Cerebellar nuclear complex (tissue), 1 donor: Measurements from ENCODE around the gene PPHLN1.
"Not testable (repeated sequence)": the region's sequence is repeated elsewhere in the genome, so short reads cannot be mapped to it uniquely, and the experiment has no call there.

Experiments used
- DNase-seq, 2 experiments: peaks; one replicate each; lab custom pipeline; 2025; lab: John Stamatoyannopoulos, UW

The PPHLN1 gene

DNA sequence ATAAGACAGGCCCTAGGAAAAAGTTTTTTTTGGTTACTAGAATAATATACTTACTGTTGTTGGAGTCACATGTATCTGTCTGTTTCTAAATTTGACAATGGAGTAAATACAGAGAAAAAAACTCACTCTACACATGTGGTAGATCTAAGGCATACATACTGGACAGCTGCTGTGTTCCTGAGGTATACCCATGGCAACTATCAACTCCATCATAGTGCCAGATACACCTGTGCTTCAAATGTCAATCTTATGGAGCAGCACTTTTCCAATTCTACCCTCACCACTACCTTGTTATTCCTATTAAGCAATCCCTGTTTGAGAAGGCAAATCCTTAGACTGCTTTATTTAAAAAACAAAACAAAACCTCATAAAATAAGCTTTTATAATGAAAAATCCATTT, 3.4 kb upstream of the PPHLN1 start:
- no peak for DNase-seq

DNA sequence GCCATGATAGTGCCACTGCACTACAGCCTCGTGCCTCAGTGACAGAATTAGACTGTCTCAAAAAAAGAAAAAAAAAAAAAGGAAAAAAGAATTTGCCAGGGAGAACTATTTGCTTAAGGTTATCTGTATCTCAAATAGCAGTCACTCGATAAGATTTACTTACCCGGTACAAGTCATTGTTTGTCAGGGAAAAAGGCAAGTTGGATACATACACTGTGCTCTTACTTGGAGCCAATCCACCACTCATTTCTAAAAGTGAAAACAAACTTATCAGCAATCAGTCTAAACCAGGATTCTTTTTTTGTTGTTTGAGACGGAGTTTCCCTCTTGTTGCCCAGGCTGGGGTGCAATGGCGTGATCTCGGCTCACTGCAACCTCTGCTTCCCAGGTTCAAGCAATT, 2.1 kb upstream of the PPHLN1 start:
- no peak for DNase-seq

DNA sequence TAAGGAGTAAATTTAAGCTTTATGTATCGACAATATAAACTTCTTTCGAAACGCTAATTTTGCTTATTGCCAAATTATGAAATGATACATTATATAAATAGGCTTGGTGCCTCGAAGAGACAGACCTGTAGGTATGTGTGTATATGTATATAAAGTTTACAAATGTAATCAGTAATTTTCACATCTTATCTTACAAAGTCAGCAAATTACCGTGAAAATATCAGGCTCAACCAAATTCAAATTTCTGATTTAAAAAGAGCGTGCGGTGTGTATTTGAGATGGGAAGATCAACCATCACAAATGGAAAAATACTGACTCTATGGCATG, 678 bp upstream of the PPHLN1 start:
- no peak for DNase-seq

DNA sequence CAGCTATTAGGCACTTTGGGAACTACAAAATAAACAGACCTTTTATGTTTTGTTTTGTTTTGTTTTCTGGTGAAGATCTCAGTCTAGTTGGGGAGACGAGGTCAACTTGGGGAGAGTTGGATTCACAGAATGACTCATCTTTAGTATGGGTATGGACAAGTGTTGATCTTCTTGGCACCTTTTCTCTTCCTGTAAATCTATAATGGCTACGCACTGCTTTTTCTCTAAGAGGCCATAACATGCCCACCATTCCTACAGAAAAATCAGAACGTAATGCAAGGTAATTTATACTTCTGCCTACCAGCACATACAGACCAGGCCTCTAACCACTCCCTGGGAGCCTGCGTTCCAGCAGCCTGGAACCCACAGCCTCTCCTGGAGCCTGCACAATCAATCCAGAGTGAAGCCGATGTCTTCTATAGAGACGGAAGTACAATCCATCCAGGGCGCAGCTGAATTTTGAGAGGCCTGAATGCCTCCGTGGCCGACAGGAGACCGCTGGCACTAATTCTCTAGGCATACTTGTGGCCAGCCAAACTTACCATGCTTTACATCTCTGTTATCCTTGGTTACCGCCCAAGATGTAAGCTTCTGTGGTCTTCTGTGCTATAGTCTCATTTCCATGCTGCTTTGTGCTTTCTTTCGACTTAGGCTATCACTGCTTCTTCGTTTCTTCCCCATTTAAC, 717 bp downstream of the PPHLN1 start:
- no peak for DNase-seq

DNA sequence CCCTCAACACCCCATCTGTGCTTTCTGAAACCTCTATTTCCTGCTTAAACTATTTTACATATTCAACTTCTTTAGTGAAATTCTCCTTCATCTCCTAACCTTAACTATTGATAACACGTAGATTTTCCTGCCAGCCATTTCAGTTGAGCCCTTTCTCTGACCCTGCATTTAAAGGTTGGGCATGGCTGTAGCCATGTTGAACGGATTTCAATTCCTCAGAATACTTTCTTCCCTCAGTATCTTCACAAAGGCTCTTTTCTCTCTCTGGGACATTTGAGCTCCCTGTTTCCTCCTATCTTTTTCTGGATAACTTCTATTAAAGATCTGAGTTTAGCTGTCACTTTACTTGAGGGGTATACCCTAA, 1.2 kb downstream of the PPHLN1 start:
- no peak for DNase-seq

DNA sequence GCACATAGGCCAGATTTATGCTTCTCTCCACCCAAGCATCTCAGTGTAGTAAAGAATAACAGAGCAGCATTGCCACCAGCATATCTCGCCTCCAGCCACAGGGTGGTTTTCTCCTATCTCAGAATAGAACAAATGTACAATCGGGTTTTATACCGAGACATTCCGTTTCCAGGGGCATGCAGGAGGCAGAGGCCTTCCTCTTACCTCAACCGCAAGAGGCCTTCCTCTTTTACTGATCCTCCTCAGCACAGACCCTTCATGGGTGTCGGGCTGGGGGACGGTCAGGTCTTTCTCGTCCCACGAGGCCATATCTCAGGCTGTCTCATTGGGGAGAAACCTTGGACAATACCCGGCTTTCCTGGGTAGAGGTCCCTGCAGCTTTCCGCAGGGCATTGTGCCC, 4.1 kb downstream of the PPHLN1 start:
- DNase-seq = not testable (repeated sequence)

DNA sequence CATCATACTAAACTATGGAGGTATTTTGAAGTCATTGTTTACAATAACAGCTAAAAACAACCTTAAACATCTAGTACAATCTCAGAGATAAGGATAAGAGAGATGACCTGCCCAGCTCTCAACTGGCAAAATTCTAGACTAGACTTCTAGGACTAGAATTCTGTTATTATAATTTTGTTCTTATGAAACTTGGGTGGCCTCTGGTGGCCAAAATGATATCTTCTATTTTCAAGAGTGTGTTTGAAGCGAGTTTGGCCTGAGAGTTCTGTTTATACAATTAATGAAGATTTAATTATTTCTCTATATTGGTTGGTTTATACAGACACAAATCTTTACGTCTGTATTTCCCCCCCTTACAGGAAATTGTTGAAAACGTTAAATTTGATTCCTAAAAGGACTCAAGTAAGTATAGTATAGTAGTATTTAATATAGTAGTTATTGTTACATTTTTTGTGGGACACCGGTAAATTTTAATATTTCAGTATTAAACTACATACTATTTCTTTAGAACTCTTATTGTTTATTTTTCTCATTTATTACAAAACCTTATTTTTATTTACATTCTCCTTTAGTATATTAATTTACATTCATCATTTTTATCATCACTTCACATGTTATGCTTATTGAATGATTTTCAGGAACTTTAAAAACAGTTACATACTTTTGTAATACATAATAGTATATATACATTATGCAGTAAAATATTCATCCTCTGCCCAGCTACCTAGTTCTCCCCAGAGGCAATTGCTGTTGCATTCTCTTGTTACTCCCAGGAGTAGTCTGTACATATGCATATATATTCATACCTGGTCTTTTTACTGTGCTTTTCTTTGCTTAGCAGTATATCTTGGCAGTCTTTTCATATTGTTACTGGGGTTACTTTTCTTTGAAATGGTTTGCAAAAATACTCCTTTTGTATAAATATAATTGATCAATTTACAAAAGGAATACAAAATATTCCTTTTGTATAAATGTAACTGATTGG, 6.6 kb downstream of the PPHLN1 start:
- DNase-seq = peak in 1 of 2 experiments; percentile 32

DNA sequence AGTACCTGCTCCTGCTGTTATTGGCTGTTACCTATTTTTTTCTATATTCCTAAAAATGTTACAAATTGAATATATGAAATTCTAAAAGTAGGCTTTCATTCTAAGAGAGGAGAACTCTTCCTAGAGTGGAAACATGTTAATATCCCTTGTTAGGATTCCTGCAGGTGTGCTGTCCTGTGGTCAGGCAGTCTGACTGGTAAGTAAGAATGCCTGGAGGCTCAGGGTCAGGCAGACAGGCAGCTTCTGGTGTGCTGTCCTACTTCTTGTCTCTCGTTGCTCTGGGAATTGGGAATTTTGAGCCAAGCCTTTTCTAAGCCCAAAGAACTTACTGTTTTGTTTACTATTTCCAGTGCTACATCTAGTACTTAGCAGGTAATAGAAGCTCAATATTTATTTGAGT, 10.3 kb downstream of the PPHLN1 start:
- no peak for DNase-seq

DNA sequence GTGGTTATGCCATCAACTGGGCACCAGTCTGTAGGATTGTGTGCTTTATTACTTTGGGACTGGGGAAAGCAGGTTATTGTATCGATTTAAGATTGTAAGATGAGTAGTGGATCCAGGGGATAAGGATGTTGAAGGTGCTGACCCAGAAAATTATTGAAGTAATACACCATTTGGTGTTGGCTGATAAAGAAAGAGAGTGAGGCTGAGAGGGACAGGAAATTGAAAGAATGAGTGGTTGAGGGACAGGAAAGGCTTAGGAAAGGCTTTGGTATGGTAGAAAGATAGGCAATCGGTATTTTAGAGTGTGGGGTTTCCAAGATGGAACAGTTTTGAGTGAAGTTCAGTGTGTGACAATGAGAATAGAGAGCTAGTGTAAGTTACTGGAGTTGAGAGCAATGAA, 12.3 kb downstream of the PPHLN1 start:
- no peak for DNase-seq

DNA sequence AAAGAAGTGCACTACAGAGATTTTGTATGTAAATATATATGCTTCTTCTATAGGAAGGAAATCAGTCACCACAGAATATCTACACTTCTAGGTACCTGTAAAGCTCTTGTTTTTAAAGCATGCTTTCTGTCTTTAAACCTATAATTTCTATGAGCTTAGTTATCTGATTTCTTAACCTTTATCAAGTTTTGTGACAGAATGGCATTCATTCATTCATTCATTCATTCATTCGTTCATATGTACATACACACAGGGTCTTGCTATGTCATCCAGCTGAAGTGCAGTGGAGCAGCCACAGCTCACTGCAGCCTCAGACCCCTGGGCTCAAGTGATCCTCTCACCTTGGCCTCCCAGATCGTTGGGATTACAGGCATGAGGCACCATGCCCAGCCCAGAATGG, 16.1 kb downstream of the PPHLN1 start:
- no peak for DNase-seq

DNA sequence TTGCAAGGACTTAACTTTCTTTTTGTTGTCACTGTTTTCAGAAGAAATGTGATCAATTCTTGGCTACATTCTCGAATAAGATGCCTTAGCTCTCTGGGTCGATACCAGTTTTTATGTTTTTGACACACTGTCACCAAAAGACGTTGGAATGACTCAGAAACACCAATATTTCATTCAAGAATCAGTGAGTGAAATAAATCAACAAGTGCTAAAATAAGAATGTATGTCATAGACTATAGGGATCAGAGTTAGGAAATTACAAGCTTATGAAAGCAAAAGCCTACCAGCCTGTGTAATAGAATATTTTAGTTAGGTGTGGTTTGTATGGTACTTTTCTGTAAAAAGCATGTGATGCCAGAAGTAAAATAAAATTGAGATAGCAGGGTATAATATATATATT, 17.8 kb downstream of the PPHLN1 start:
- no peak for DNase-seq

DNA sequence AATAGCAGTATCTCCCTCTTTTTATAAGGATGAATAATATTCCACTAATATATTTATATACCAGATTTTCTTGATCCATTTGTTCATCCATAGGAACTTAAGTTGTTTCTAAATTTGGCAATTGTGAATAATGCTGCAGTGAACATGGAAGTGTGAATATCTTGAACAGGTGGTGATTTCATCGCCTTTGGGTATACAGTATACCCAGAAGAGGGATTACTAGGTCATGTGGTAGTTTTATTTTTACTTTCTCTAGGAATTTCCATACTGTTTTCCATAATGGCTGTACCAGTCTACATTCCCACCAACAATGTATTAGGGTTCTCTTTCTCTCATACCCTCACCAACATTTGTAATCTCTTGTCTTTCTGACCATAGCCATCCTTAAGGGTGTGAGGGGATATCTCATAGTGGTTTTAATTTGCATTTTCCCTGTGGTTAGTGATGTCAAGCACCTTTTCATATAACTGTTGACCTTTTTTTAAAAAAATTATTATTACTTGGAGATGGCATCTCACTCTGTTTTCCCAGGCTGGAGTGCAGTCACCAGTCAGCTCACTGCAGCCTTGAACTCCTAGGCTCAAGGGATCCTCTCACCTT, 20.5 kb downstream of the PPHLN1 start:
- no peak for DNase-seq

DNA sequence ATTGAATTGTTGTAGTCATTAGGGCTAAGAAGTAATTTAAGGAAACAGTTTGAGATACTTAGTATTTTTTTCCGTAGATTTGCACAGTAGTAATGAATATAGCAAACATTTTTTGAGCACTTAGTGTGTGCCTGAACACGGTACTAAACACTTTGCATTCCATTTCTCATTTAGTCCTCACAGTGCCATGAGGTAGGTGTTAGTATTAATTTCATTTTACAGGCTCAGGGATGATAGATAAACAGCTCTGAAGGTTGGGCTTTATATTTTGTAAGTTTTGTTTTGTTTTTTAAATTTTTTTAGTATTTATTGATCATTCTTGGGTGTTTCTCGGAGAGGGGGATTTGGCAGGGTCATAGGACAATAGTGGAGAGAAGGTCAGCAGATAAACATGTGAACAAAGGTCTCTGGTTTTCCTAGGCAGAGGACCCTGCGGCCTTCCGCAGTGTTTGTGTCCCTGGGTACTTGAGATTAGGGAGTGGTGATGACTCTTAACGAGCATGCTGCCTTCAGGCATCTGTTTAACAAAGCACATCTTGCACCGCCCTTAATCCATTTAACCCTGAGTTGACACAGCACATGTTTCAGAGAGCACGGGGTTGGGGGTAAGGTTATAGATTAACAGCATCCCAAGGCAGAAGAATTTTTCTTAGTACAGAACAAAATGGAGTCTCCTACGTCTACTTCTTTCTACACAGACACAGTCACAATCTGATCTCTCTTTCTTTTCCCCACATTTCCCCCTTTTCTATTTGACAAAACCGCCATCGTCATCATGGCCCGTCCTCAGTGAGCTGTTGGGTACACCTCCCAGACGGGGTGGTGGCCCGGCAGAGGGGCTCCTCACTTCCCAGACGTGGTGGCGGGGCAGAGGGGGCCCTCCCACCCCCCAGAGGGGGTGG, 23.4 kb downstream of the PPHLN1 start:
- not testable (repeated sequence) for DNase-seq

DNA sequence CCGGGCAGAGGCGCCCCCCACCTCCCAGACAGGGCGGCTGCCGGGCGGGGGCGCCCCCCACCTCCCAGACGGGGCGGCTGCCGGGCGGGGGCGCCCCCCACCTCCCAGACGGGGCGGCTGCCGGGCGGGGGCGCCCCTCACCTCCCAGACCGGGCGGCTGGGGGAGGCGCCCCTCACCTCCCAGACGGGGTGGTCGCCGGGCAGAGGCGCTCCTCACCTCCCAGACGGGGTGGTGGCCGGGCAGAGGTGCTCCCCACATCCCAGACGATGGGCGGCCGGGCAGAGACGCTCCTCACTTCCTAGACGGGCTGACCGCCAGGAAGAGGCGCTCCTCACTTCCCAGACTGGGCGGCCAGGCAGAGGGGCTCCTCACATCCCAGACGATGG, 24.0 kb downstream of the PPHLN1 start:
- DNase-seq = not testable (repeated sequence)

DNA sequence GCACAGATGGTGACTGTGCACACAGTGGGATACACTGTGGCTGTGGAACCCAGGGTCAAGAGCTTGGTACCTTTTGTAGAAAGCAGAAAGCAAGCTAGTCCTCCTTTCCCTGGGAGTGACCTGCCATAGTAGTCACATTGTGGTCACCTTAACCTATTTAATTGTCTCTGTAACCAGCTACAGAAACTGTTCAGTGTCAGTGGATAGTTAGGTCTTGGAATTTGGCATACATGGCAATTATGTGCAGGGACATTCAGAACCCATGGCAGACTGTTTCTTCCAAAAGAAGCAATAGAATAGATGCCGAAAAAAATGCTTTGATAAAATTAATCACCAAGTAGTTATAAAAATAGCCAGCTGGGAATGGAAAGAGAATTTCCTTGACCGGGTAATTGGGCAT, 30.4 kb downstream of the PPHLN1 start:
- DNase-seq = no peak

DNA sequence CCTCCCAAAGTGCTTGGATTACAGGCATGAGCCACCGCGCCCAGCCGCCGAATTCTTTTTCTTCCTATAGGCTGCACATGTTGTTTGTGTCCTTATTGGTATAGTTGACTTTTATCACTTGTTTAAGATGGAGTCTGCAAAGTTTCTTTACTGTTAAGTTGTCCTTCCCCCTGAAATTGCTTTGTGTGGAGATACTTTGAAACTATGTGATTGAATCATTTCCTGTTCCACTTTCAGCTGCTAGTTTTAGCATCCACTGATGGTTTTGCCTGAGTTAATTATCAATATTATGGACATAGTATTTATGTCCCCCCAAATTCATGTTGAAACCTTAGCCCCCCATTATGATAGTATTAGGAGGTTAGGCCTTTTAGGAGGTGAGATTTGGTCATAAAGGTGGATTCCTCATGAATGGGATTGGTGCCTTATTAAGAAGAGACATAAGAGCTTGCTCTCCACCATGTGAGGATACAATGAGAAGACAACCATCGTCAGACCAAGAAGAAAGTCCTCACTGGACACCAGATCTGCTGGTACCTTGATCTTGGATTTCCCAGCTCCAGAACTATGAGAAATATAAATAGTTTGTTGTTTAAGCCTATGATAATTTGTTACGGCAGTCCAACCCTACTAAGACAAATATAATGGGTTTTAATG, 34.9 kb downstream of the PPHLN1 start:
- no peak for DNase-seq

DNA sequence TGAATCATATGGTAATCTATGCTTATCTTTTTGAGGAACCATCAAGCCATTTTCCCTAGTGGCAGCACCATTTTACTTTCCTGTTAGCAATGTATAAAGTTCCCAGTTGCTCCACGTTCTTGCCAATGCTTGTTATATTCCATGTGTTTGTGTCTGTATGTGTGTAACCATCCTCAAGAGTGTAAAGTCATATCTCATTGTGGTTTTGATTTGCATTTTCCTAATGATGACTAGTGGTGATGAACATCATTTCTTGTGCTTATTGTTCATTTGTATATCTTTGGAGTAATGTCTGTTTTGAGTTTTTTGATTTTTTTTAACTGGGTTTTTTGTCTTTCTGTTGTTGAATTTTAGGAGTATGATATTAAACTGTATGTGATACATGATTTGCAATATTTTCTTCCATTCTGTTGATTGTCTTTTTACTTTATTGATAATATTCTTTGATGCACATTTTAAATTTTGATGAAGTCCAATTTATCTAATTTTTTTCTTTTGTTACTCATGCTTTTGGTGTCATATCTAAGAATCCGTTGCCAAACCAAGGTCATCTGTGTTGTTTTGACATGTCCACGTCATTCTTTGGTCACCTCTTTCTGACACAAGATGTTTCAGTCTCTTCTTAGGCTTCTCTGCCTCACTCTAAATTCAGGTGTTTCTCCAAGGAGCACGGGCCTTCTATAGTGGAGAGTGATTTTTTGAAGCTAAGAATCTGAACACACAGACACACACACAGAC, 36.1 kb downstream of the PPHLN1 start:
- no peak for DNase-seq

DNA sequence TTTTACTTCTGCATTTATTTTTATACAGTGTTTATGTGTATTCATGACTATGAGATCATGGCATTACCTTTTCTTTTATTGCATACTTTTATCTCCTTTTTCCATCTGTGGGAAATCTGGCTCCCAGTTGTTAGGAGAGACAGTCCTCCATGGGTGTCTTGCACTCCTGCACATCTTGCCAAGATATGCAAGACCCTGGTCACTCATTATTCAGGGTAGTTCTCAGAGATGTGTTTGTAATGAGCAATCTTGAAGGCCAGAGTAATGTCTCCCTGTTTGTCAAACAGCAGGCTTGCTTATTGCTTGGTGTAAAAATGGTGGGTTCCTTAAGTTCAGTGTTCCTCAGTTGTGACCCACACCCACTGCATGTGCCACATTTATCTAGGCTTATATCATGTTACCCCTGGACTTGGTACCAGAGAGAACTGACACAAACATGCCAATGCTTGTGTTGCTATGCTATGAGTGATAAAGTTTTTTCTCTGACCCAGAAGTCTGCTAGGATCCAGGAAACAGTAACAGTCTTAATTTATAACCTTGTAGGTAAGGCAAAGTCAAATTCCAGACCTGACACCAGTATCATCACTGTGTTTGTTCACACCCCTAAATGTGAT, 36.8 kb downstream of the PPHLN1 start:
- DNase-seq = no peak

DNA sequence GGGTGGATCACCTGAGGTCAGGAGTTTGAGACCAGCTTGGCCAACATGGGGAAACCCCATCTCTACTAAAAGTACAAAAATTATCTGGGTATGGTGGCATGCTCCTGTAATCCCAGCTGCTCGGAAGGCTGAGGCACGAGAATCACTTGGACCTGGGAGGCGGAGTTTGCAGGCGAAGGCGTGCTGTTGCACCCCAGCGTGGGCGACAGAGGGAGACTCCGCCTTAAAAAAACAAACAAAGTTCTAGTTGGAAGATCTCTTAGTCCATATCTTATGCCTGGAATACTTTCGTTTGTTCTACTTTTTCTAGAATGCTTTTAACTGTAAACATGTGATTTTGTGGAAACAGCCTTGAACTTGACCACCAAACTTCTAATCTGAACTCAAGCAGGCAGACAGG, 38.7 kb downstream of the PPHLN1 start:
- no peak for DNase-seq

DNA sequence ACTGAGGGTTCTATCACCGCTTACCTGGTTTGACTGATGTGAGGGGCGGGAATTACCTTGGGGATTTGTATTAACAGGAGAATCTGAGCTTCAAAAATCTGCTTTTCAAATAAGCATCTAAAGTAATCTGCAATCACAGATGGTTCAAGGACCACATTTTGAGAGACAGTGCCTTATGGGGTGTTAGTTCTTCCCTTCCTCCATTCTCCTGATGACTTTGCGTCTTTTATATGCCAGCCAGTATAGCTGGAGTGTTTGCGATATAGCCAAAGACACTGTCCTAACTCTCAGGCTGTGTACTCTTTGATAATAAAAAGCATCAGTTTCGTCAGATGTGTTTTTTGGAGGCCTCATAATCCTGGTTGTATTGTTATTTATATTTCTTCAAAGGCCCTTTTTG, 39.5 kb downstream of the PPHLN1 start:
- DNase-seq = no peak
